Stimulated activated CD8-positive, alpha-beta memory T cell treated with anti-CD3 and anti-CD28 coated beads, Interleukin-7, amount 100 ng/mL, for 1 hour (primary cell): ENCODE measurements around the gene ADAMTS14.

Source experiments
- DNase-seq, 2 donors: peaks; one replicate each; pipeline ENCODE4 v3.0.0-alpha.2; 2020; ENCODE audit warnings: low read depth in 2 of 2

ADAMTS14 gene

DNA sequence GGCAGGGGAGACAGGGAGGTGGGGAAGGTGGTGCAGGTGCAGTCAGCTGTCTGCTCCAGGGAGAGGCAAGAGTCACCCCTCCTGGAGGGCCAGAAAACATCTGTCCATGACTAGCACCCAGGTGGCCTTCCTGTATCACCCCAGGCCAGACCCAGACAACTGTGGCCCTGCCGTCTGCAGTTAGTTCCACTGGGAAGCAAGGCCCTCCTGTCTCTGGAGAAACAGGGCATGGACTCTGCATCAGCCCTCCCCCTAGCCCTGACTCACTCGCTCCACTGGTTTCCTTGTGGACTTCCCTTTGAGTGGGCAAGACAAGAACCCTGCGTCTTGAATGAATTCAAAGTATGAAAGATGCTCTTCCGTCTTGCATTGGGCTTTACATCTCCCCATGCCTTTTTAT lies 100.3 kb downstream of the ADAMTS14 start:
- no peak for DNase-seq

DNA sequence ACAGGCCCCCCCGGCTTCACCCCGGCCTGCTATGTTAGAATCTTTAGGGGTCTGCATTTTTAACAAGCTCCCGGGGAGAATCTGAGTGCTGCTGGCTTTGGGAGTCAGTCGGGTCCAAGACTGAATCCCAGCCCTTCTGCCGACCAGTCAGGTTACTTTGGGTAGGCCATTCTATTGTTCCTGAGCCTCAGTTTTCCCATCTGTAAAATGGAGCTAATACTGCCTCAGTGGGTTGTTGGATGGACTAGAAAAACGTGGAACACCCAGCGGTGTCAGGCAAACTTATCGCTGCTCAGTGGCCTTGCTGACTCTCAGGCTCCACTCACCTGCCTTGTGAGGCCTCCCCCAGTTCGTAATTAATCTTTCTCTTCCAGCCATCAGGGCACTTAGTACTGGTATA lies 101.2 kb downstream of the ADAMTS14 start:
- no peak for DNase-seq

DNA sequence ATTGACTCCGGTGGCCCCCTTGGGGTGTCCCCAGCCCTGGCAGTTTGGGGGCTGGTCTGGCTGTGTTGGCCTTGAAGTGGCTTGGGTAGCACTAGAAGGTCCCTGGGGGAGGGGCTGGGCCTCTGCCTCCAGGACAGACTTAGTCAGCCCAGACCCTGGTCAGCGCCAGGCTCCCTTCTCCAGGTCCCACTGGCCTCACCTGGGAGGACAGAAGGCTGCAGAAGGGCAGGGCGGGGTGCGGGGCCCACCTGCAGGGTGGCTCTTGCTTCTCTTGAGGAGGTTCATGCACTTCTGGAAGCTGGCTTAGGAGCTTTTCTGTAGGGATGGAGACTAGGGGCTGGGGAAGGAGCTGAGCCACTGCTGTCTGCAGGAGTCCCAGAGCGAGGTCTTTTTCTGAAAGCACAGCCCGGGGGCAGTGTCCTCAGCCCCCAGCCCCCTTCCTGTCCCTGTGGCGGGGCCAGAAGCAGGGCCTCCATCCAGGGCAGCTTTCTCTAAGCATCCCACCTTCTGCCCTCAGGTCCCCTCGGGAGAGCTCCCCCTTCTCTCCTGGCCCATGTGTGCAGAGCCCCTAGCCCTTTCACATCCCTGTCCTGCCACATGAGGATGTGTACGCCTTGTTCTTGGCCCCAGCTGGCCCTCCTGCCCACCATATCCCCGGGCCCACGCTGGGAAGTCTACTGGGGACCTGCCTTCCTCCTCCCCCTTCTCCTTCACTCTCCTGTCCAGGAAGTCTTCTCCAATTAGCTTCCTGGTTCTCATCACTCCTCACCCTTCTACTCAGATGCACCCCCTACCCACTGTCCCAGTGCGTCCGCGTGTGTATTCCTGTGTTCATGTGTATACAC lies 101.9 kb downstream of the ADAMTS14 start:
- no peak for DNase-seq

DNA sequence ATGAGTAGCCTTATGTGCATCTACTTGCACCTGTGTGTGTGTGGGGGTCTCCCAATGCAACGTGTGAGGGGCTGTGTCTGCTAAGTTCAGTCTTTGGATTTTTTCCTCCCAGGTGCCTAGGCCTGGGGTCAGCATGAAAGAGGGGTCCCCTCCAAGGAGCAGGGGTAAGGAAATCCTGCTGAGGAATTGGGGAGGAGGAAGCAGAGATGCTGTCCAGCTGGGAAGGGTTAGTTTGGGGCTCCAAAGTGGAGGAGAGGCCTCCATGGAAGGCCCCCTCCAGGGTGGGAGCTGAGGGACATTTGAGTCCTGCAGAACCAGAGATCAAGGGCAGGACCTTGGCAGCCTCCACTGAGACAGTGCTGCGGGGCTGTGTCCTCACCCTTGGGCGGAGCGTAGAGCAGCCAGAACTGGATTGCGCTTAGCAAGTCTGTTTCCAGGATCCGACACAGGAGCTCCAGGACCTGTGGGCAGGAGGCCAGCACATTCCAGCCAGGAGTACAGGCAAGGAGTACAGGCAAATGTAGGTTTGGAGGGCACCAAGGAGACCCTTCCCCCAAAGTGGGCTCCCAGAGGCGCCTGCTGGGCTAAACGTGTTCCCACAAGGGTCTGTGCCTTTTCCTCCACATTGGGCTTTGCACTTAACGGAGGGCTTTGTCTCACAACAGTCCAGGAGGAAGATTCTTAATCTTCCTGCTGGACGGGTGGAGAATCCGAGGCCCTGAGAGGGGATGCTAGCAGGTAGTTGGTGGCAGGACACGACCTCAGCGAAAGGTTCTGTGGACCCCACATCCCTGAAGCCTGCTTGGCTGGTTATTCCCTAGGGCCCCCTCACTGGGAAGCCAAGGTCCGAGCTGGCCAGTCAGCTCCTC lies 102.7 kb downstream of the ADAMTS14 start:
- DNase-seq = no peak

DNA sequence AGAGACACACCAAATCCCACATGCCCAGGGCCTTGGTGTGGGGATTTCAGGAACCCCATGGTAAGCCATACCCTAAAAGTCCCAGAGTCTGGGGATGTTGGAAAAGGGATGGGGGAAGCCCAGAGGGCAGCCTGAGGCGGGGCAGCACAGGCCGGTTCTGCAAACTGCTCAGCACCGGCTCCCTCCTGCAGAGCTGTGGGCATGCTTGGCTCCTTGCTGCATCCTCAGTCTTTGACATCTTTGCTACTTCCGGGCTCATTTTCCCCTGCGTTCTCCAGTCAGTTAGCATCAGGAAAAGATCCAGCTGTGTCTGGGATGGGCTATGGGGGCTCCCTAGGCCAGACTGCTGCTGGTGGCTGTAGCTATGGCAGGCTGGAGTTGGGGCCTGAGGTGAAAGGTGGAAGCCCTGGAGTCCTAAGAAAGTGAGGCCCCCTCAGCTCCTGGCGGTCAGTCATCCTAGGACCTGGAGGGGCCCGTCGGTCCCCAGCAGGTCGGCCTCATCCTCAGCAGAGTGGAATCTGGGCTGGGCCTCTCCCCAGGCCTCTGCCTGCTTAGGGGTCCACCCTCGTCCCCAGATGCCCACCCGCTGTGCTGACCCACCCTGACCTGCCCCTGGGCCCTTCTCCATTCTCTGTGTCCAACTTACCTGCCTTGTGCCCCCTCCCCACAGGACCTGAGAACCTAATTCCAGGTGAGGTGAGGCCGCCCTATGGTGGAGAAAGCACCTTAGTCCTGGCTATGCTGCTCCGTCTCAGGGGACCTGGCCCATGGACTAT lies 103.6 kb downstream of the ADAMTS14 start:
- no peak for DNase-seq

DNA sequence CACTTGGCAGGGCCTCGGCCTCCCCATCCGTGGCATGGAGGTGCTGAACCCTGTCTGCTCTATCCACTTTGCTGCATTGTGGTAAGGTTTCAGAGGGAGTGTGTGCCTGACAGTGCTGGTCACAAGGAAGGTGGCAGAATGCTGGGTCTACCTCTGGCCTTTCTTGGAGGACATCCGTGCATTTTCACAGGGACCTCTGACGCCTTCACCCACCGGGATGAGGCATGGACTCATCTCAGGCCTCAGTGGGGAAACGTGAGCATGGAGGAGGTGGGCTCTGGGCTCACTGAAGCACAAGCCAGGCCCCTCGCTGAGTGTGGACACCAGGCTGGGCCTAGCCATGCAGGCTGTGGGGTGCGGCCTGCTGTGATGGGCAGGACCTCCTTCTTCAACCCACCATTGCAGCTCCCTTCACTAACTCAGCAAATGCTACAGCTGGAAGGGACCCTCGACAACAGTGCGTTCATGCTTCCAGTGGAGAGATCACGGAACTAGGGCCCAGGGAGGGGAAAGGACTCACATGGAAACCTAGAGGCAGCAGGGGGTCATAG lies 104.2 kb downstream of the ADAMTS14 start:
- no peak for DNase-seq

DNA sequence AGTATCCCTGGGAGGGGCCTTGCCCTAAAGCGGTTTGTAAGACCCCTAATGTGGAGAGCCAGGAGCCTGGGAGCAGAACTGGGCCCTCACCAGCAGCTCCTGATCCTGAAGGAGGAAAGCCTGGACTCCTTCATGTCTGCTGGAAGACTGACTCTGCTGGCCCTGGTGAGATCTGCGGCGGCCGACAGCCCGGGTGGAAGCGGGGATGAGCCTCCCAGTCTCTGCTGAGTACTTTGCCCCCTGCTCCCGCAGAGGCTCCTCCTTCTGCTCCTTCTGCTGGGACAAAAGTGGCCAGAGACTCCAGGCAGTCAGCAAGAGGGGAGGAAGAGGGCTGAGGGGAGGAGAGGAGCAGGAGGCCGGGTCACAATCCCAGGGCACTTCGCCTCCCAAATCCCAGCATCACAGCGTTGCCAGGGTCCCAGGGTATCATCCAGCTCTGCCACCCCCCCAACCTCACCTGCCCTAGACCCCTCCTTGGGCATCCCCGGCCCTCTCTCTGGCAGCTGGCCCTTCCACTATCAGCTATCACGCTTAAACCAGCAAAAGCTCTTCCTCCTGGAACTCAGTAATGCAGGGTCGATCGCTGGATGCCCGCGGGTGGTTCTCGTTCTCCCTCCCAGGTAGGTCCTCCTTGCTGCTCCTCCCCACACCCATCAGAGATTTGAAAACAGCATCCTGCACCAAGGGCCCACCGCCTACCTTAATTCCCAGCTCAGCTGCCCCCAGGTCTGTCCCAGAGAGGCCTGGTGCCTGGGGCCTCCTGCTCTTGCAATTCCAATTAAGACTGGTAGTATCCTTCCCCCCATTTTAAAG lies 105.0 kb downstream of the ADAMTS14 start:
- no peak for DNase-seq

DNA sequence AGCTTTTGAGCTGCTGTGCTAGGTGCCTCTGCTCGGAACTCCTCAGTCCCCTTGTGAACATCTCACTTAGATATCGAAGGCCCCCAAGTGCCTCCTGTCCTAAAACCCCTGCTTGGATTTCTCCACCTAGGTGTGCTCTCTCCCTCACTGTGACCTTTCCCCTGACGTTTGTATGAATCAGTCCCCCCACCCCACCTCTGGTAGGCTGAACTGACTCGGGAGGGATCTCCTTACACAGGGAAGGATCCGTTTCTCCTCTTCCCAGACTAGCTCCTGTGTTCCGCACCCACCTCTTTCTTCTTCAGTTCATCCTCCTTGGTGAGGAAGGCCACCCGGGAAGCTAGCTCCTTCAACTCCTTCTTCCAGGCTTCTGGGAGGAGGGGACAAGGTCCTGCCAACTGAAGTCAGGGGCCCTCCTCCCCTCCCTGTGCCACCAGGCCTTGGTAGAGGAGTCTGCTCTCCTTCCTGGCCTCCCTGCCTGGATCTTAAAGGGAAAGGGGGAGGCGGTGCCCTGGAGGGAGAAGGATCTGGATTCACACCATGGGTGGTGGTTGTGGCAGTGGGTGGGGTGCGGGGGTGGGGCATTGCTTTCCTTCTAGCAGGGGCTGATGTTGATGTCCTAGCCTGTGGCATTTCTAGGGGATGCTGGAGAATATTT lies 106.1 kb downstream of the ADAMTS14 start:
- DNase-seq = no peak

DNA sequence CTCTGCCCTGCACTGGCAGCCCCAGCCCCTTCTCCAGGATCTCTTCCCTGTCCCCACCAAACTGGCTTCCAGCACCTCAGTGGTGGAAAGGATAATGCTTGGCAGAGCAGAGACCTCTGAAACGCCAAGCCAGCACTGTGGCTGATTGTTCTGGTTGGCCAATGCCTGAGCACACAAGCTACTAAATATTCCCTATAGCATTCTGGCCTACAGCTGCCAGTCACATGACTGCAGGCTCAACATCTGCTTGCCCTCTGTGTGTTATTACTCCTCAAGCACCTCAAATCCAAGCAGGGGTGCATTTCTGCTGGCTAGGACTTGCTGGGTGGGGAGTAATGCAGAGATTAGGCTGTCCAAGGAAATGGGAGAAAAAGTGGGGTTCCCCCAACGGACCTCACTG lies 106.8 kb downstream of the ADAMTS14 start:
- DNase-seq = no peak

DNA sequence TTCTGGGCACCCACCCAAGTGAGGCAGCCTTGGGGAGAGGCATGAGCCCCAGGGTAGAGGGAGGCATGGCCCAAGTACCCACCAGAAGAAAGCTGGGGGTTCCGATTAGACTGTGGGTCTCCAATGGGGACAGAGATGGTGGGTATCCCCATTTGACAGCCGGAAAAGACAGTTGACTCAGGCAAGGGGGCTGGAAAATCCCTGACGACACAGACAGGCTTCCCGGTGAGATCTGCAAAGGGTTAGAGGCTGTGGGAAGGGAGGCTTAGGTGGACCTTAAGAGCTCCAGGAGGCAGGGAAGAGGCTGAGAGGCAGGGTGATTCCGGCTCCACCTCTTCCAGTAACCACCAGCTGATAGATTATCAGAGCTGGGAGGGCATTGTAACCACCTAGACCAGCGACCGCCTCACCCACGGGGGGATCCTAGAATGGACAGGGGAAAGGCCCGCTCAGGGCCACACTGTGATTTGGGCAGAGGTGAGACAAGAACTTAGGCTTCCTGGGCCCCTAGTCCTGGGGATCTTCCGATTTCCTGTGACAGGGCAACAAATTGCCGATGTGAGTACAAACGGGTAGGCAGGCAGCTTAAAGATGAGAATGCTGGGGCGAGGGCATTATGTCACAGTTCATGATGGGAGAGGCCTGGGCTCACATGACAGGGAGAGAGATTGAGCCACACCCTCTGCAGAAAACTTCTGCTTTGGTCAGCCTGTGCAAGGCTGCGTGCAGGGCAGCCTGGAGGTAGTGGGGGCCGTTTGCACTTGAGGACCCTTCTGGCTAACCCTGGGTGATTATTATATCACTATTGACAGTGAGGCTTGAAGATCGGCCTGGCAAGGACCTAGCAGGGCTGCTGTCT lies 107.4 kb downstream of the ADAMTS14 start:
- DNase-seq = no peak

DNA sequence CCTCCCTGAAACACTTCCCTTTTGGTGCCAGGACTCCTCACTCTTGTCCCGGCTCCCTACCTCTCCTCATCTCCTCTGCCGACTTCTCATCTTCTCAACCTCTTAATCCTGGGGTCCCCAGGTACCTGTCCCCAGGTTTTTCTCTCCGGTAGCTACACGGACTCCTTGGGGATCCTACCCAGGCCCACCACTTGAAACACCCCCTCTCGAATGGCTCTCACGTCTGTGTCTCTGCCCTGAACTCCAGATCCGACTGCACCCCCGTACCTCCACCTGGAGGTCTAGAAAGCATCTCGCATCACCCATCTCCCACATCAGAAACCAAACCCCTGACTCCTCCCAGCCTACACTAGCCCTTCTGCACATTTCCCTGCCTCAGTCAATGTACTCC lies 108.1 kb downstream of the ADAMTS14 start:
- DNase-seq = no peak

DNA sequence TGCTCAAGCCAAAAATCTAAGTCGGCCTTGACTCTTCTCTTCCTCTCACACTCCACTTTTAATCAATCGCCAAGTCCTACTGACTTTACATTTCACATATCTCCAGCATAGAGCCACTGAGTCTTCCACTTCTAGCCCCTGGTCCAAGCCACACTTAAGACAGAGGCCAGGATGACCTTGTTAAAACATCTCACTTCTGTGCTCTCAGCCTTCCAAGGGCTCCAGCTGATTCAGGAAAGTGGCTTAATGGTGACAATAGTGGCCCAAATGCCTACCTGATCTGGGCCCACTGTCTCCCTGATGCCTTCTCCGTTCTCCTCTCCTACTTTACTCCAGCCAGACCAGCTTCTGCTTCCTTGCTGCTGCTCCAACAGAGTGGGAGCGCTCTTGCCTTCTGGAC lies 108.5 kb downstream of the ADAMTS14 start:
- no peak for DNase-seq

DNA sequence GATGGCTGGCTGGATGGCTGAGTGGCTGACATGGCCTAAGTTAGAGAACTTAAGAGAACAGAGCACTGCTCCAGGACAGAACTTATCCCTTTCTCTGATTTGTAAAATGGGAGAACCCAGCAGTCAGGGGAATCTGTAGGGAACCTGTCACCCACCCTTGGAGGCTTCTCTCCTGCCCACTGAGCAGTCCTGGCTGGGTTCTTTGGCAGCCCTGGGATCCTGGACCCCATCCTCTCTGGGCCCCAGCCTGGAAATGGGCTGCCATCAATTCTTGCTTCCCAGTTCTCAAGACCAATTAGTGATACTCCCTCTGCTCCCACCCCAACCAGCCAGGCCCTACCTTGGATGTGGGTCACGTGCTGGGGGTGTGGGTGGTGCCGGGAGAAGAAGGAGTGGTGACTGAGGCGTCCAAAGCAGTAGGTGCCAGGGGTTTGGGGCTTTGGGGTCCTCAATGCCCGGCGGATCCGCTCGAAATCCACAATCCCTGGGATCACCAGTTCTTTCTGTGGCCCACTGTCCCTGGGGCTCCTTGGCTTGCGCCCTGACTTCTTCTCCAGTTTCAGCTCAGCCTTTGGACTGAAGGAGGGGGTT lies 109.2 kb downstream of the ADAMTS14 start:
- no peak for DNase-seq

DNA sequence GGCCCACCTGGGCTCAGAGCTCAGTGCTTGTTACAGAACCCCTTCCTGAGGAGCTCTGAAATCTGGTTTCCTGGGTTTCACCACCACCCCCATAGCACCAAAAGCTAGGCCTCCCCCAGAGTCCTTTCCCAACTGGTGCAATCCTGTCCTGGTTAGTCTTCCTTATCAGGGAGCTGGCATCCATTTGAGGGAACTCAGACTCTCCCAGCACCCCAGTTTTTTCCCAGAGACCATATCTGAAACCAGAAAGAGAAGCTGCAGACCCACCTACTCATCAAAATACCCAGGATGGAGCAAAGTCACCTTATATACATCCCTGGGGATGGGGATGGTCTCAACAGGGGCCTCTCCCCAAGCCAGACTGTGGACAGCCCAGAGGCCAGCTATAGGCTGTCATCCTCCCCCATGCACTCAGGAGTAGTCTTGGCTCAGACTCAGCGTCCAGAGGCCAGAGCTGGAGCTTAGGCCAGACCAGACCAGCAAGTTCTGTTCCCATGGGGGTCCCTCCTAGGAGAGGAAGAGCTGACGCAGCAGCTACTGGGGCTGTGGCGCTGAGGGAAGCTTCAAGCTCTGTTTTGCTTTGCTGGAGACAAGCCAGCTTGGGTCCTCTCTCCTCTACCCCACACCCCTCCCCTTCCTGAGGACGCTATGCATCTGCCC lies 109.9 kb downstream of the ADAMTS14 start:
- DNase-seq = no peak

DNA sequence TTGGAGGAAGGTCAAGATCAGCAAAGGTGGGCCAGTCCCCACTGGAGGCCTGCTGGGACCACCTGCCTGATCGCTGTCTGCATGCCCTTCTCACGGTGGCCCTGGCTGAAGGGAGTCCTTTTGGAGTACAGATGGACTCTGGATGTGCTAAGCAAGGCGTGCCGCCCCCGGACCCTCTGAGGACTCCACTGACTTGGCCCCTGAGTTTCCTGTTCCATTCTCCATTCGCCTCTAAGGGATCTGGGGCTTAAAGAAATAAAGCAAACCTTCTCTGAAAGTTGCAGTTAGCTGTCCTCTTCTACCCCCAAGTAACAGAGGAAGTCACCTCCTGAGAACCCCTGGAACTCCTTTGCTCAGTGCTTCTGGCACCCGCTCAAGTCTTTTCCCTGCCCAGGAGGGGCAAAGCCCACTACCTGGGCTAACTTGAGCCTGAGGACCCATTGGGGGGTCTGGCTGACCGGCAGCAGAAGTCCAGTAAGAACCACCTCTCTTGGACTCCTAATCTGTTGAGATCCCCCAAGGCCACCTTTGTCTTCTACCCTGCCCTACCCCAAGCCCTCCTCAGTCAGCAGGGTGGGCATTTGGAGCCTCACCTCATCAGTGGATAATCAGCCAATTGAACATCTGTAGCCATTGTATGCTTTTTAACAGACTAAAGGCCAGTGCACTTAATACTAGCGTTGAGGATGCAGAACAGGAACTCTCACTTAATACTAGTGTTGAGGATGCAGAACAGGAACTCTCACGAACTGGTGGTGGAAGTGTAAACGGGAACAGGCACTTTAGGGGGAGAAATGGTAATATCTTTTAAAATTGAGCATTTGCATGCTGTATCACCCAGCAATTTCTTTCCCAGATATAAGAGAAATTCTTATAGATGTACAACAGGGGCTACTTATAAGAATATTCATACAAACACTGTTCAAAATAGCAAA lies 110.7 kb downstream of the ADAMTS14 start:
- no peak for DNase-seq

DNA sequence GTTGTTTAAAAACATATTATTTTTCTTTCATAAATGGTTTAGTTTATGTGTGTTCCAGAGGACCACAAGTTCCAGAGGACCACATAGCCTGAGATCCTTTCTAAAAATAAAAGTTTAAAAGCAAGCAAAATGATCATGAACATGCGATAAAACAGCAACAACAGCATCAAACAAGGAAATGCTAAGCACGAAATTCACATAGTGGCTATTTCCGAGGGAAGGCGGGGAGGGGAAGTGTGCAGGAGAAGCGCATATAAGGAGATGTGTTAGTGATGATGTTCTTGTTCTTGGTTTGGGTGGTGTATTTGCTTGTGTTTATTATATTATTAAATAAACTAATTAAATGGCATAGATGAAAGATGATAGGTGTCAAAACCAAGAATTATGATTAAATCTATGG lies 111.7 kb downstream of the ADAMTS14 start:
- DNase-seq = no peak

DNA sequence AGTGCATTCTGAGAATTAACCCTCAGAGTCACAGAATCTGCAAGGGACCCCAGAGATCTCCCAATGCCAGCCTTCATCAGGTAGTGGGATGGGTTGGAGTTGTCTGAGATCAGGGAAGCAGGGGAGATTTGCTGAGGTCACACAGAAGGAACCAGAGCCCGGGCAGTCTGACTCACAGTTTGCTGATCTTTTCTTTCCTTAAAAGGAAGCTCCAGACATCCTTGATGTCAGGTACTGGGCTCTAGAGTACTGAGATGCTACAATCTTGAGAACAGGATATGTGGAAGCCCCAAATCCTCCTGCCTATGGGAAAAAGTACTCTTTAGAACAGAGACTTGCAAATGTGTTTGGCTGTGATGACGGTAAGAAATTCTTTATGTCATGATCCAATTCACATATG lies 112.2 kb downstream of the ADAMTS14 start:
- DNase-seq = no peak

DNA sequence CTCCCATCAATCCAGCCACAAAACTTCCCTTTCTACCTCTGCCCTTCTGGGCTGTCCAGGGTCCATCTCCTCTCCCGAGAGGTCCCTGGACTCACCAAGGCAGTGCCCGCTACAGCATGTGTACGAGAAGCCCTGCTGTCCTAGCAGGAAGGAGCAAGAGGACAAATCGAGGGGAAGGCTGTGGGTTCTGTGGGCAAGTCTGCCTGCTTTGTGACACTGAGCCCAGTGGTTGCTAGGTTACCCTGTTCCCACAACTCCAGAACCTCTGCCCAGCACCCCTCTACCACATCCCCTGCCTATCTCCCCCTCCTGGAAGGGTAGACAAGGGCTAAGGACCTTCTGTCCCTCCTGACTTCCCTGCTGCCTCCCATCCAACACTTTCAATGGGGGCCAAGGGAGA lies 112.9 kb downstream of the ADAMTS14 start, which contains the start of gene TBATA:
Gene TBATA (minus strand): TSS at position 188 of the 400 bp plus-strand sequence. CDS start 1,998 bp downstream, outside the sequence.
- no peak for DNase-seq
